K562 (cell line): Measurements from ENCODE around the gene ACOT7. TPM values are rescaled to one million over a fixed set of nuclear protein-coding genes. Genes with fewer than 3 reads are reported as not detected.

Source experiments
- ATAC-seq: fragments of 200-7000 bp; cut with Tn5 transposase; 3 replicates; pipeline ENCODE4 v1.9.1; 2020; ENCODE audit warnings: moderate library complexity
- BruUV-seq: library from RNA; stranded (reverse); fragments of 400-500 nt; replicated peaks from 2 replicates; lab custom pipeline; 2021; lab: Mats Ljungman, UMichigan
- CTCF ChIA-PET: fragments of 300-600 bp; formaldehyde crosslinking; extraction: SDS; loops from one replicate; lab custom pipeline; 2021; ENCODE audit warnings: low intra/inter-chr PET ratio; lab: Yijun Ruan, JAX
- POLR2A ChIA-PET: fragments of 300-600, 350-650 bp; sonication (Branson Sonifier 250); formaldehyde crosslinking; extraction: SDS; loops from one replicate; lab custom pipeline; 2021; ENCODE audit warnings: antibody characterized with exemption, inconsistent platforms; lab: Yijun Ruan, JAX
- DNase-seq, 4 experiments: peaks; one replicate each; pipeline versions ENCODE4 v3.0.0 to v3.0.0-alpha.2; 2011 to 2018; ENCODE audit warnings: low spot score in 3 of 4, mixed read lengths in 3 of 4; ENCODE audit errors: extremely low read depth in 1 of 4
- FAIRE-seq: peaks from 2 replicates; lab custom pipeline; 2011; peaks lifted over from hg19 to GRCh38; lab: Jason Lieb, UNC
- H2AFZ ChIP-seq: 2 replicates; pipeline ENCODE4 v1.6.0; 2011; ENCODE audit warnings: low read depth, low read length, control low read depth, inconsistent platforms
- H3K27ac ChIP-seq: fragments of 200-600 bp; 3 replicates; pipeline ENCODE4 v1.8.0; 2011; ENCODE audit warnings: low read depth, mild to moderate bottlenecking, control low read depth, inconsistent platforms, low read length, moderate library complexity, mixed read lengths; ENCODE audit errors: extremely low read depth
- H3K27me3 ChIP-seq, 2 experiments: fragments of 300-600 bp in 1 of 2; 2 replicates in 1 of 2; 3 replicates in 1 of 2; pipeline versions ENCODE4 v1.6.0 to v1.8.0; 2011; ENCODE audit warnings: inconsistent platforms in 2 of 2, low read length in 2 of 2, mild to moderate bottlenecking in 1 of 2, mixed read lengths in 1 of 2, moderate library complexity in 1 of 2; ENCODE audit not compliant: control insufficient read depth in 2 of 2, insufficient read depth in 2 of 2
- H3K36me3 ChIP-seq: fragments of 300-600 bp; 3 replicates; pipeline ENCODE4 v1.8.0; 2011; ENCODE audit warnings: mild to moderate bottlenecking, low read length, inconsistent platforms; ENCODE audit not compliant: control insufficient read depth, insufficient read depth
- H3K4me1 ChIP-seq, 2 experiments: fragments of 200-600 bp in 1 of 2; replicated peaks in 1 of 2; 2 replicates in 1 of 2; 3 replicates in 1 of 2; pipeline versions ENCODE4 v1.5.1 to v1.8.0; 2011; ENCODE audit warnings: inconsistent platforms in 2 of 2, low read length in 2 of 2, mild to moderate bottlenecking in 1 of 2, mixed read lengths in 1 of 2, moderate library complexity in 1 of 2; ENCODE audit not compliant: control insufficient read depth in 2 of 2, insufficient read depth in 2 of 2
- H3K4me2 ChIP-seq: 2 replicates; pipeline ENCODE4 v1.6.1; 2011; ENCODE audit warnings: low read length, control low read depth, inconsistent platforms, mixed read lengths; ENCODE audit not compliant: insufficient read depth
- H3K4me3 ChIP-seq: fragments of 200-600 bp; sonication (generic), shearing (Covaris generic); 2 replicates; pipeline ENCODE4 v1.5.1; 2016; ENCODE audit warnings: control low read depth, inconsistent platforms
- H3K79me2 ChIP-seq: fragments of 200-600 bp; 3 replicates; pipeline ENCODE4 v1.8.0; 2011; ENCODE audit warnings: low read length, inconsistent platforms; ENCODE audit not compliant: control insufficient read depth, insufficient read depth
- H3K9ac ChIP-seq, 2 experiments: 2 replicates each; pipeline versions ENCODE4 v1.6.0 to v1.6.1; 2011; ENCODE audit warnings: low read depth in 2 of 2, low read length in 2 of 2, control low read depth in 1 of 2, inconsistent platforms in 1 of 2, mild to moderate bottlenecking in 1 of 2, mixed read lengths in 1 of 2; ENCODE audit not compliant: insufficient read depth in 1 of 2
- H3K9me1 ChIP-seq: one replicate; pipeline ENCODE4 v1.6.0; 2011; ENCODE audit warnings: inconsistent platforms, mild to moderate bottlenecking, low read length, moderate library complexity; ENCODE audit not compliant: control insufficient read depth, insufficient read depth
- H3K9me3 ChIP-seq: replicated peaks from 2 replicates; pipeline ENCODE4 v1.5.1; 2011; ENCODE audit warnings: low read depth, low read length, inconsistent platforms; ENCODE audit not compliant: control insufficient read depth, insufficient read depth
- H4K20me1 ChIP-seq: replicated peaks from 2 replicates; pipeline ENCODE4 v1.6.1; 2011; ENCODE audit warnings: low read length, inconsistent platforms, mixed read lengths; ENCODE audit not compliant: control insufficient read depth, insufficient read depth
- KLF6 ChIP-seq: fragments of 250-450 bp; sonication (Bioruptor Pico); IDR thresholded peaks from 2 replicates; pipeline ENCODE4 v1.4.0; 2020; ENCODE audit warnings: mild to moderate bottlenecking, moderate library complexity, borderline replicate concordance
- MED1 ChIP-seq: sonication (generic); formaldehyde crosslinking; IDR thresholded peaks from 2 replicates; pipeline ENCODE4 v1.8.1; 2023; ENCODE audit warnings: missing genetic modification reagents, borderline replicate concordance
- NFIC ChIP-seq: fragments of 450-650 bp; IDR thresholded peaks from 2 replicates; pipeline ENCODE4 v1.6.1; 2017; ENCODE audit warnings: mild to moderate bottlenecking, inconsistent platforms
- TARDBP ChIP-seq: fragments of 450-650 bp; IDR thresholded peaks from 2 replicates; pipeline ENCODE4 v1.6.1; 2016
- TBP ChIP-seq: optimal IDR thresholded peaks from 2 replicates; pipeline ENCODE3; 2011; ENCODE audit warnings: low read depth, low read length, improper control_type of control experiment
- ZNF561 ChIP-seq: fragments of 450-650 bp; formaldehyde crosslinking; conservative IDR thresholded peaks from 2 replicates; pipeline ENCODE4 v1.4.0; 2020; ENCODE audit warnings: mild to moderate bottlenecking, moderate library complexity
- WGBS: fragments of 100-300 bp; shearing (Covaris generic); methylation state at CpG from one replicate; pipeline ENCODE4 v1.1.6; 2016; ENCODE audit warnings: low coverage, mixed read lengths; ENCODE audit not compliant: insufficient coverage; ENCODE audit errors: missing lambda C conversion rate; 5-methylcytosine and 5-hydroxymethylcytosine counted together
- in situ Hi-C: fragments of 300-500 bp; cut with MboI; formaldehyde crosslinking; loops from 4 replicates; pipeline ENCODE4 v1.15.0; 2018; ENCODE audit warnings: inconsistent platforms, mixed read lengths
- intact Hi-C: fragments of 100-400 bp; cut with micrococcal nuclease; formaldehyde crosslinking; loops from 2 replicates; pipeline ENCODE4 v1.14.2; 2022
- polyA plus RNA-seq, 8 experiments: library from polyadenylated mRNA; depleted of rRNA in 4 of 8; stranded (reverse) in 5 of 8; unstranded in 3 of 8; fragments of >200 nt; fragmentation: Nextera tagmentation in 2 of 8; fragmentation: Illumina TruSeq in 1 of 8; extraction: Ambion mirVana in 2 of 8; extraction: Trizol in 1 of 8; gene quantifications; 2 replicates each; pipeline versions ENCODE4 v1.2.1 to v1.2.3, GENCODE V29; 2011 to 2014; ENCODE audit warnings: inconsistent platforms in 1 of 8, missing spikeins in 1 of 8
- total RNA-seq, 7 experiments: library from RNA; depleted of rRNA in 6 of 7; stranded (reverse); fragments of >200 nt in 6 of 7; fragmentation: Illumina TruSeq in 2 of 7; extraction: Trizol in 2 of 7; gene quantifications; 2 replicates each; pipeline versions ENCODE4 v1.2.1 to v1.2.3, GENCODE V29; 2011 to 2021; ENCODE audit warnings: low replicate concordance in 1 of 7

The ACOT7 gene
- total and polyA plus RNA-seq, 9 of the 15 experiments (the other 6 are each of a cell fraction or from before 2014, with no cell fraction given) = 7.0 to 92.6 (median 37.2) TPM

DNA sequence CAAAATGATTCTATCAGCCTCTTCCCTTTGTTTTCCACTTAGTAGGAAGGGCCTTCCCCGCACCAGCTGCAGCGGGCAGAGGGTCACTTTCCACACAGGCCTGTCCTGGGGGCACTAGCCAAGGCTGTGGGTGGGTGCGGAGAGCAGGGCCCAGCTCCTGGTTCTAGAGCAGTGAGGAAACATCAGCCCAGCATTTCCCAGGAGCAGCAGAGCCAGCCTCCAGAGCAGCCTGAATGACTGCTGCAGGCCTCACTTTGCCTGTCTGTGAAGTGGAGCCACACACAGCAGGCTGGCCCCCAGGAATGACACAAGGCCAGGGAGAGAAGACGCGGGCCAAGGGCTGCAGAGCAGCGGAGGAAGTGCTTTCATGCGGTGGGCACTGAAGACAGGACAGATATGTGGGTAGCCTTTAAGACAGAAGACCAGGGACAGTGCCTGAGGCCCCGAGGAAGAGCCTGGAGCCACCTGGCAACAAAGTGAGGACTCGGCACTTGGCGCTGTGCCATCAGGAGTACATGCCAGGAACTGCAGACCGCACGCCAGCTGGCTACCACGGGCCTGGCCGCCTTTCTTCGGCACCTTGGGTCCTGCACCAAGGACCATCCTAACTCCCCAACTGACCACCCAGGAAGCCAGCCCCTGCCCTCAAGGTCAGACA, 42.0 kb downstream of the ACOT7 start:
- Histone ChIP-seq H3K9ac (peak overlapping the region in 1 of 2 experiments; percentile 42; a peak in 1 of 4 replicates), H4K20me1 (peaks cover 28% of the 10 kb centered on the region; the same call in 1 of the 2 replicates), H3K27me3 (no peaks in the 10 kb centered on the region), H3K27ac (no peak overlapping the region), H3K4me3 (no peak overlapping the region), H3K79me2 (no peaks in the 10 kb centered on the region), H3K36me3 (no peaks in the 10 kb centered on the region), H2AFZ (no peak overlapping the region), H3K4me1 (peaks cover 0 to 49% of the 10 kb centered on the region in 2 experiments; a peak in 3 of 5 replicates), H3K4me2 (no peak overlapping the region), H3K9me1 (no peaks in the 10 kb centered on the region), H3K9me3 (no peaks in the 10 kb centered on the region)
- no peak for ATAC-seq
- TF ChIP-seq ZNF561 (CRISPR knock-in tag) (no peak), MED1 (CRISPR knock-in tag) (0 out of 2 replicates have a peak, but pooled peaks have one; percentile 50), NFIC (peak; percentile 90), KLF6 (CRISPR knock-in tag) (no peak), TBP (no peak), TARDBP (no peak)
- no peak for FAIRE-seq
- POLR2A ChIA-PET = interaction anchor here (0.7 to 1.0 kb wide), 3 partner anchors 9 to 105 kb away, joined by 3 to 6 read pairs (median 4); no protein-coding TSS in a partner anchor
- DNase-seq = no peak
- no TSS peak for BruUV-seq
- in situ Hi-C loops = no loop called here
- intact Hi-C loops = no loop called here
- 79% methylated on average over 15 of the region's 15 CpGs for WGBS
- CTCF ChIA-PET = interaction anchor here (0.9 kb wide), 1 partner anchor 86 kb away, joined by 3 read pairs; no protein-coding TSS in a partner anchor
